Activated CD4-positive, alpha-beta T cell treated with anti-CD3 and anti-CD28 coated beads, Interleukin-2, amount 50 U/mL, for 48 hours (primary cell): ENCODE measurements around the gene MYF6.

Experiments
- DNase-seq, 2 experiments: peaks; one replicate each; pipeline ENCODE4 v3.0.0-alpha.2; 2020

Gene MYF6

DNA sequence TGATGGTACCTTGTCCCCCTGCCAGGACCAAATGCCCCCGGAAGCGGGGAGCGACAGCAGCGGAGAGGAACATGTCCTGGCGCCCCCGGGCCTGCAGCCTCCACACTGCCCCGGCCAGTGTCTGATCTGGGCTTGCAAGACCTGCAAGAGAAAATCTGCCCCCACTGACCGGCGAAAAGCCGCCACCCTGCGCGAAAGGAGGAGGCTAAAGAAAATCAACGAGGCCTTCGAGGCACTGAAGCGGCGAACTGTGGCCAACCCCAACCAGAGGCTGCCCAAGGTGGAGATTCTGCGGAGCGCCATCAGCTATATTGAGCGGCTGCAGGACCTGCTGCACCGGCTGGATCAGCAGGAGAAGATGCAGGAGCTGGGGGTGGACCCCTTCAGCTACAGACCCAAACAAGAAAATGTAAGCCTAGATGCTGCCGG is 410 bp downstream of the MYF6 start:
- DNase-seq, result no peak

DNA sequence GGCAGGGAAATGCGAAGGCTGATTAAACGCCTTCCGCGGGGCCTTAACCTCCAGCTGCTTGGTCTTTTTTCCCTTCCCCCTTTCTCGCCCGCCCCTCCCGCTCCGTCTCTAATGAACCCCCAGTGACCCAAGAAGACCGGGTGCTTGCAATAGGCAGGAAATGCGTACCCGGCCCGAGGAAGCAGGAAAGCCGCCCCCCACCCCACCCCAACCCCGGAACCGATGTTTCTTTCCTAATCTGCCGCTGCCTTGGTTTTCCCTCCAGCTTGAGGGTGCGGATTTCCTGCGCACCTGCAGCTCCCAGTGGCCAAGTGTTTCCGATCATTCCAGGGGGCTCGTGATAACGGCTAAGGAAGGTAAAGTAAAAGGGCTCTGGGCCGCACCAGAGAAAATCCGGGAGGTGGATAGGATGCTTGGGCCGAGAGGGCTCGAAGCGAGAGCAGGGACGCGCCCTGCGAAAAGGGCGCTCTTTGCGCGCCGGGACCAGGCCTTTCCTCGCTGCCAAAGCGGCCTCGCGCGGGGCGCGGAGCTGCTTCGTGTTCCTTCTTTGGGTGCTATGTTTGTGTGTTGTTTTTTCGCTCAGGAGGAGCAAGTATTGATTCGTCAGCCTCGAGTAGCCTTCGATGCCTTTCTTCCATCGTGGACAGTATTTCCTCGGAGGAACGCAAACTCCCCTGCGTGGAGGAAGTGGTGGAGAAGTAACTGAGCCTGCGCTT is 983 bp downstream of the MYF6 start:
- no peak for DNase-seq

DNA sequence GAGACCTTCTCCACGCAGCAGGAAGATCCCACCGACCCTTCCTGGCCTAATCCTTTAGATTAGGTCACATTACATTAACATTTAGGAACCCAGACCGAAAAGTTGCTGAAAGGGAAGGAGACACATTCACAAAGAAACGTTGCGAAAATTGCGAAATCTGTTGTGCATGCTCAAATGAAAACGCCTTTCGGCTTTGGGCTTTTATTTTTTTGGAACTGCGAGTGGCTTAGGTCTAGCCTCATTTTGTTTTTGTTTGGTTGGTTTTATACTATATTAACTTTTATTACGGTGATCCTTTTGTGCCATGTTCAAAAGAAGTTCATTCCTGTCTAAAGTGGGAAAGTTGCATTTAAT is 1.5 kb downstream of the MYF6 start:
- DNase-seq, result no peak

GRCh38 chr12:80709811-80710726 is 2.6 kb downstream of the MYF6 start:
- DNase-seq, result no peak

DNA sequence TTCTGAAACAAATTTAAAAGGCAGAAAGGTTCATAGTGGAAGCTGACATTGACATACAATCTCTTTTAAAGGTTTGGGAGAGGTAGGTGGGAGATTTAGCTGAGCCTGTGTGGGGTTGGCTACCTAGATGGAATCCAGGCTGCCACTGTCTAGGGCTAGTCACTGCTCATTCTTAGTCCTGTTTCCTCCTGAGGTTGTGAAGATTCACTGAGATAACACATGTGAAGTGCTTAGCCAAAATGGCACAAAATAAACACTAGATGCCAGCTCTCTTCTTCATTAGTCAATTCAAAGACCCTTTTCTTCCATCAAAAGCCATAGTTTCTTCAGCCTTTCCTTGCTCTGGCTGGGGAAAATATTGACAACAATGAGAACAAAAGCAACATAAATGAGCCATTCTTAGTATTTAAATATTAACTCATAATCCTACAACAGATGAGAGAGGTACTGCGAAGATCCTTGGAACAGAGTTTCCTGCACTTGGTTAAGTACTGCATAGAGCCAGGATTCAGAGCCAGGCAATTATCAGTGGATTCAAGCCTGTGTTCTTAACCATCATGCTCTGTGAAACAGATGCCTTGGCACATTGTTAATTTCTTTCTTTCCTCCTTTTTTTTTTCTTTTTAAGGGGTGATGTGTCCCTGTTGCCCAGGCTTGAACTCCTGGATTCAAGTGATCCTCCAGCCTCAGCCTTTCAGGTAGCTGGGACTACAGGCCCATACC is 3.5 kb downstream of the MYF6 start:
- DNase-seq, result no peak

GRCh38 chr12:80711866-80712265 is 4.4 kb downstream of the MYF6 start:
- no peak for DNase-seq

GRCh38 chr12:80712866-80713265 is 5.4 kb downstream of the MYF6 start:
- no peak for DNase-seq

DNA sequence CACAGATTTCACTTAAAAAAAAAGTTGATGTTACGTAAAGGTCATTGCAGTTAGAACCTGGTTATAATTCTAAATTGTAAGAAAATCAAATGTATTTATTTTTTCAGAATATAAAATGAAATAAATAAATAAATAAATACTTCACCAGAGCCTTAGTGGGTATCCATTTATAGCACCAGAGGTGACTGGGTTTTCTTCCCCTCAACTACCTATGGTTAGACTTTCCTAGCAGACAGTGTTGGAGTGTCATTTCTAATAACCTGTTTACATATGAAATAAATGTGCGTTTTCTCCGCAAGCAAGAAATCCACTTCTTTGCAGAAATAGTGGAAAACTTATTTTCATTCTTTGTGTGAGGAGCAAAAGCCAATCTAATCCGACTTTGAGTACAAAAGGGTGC is 6.0 kb downstream of the MYF6 start:
- no peak for DNase-seq

- DNase-seq, result no peak
Observed at GRCh38 chr12:80714055-80714454, 6.6 kb downstream of the MYF6 start.

GRCh38 chr12:80714846-80715245 is 7.4 kb downstream of the MYF6 start:
- no peak for DNase-seq

DNA sequence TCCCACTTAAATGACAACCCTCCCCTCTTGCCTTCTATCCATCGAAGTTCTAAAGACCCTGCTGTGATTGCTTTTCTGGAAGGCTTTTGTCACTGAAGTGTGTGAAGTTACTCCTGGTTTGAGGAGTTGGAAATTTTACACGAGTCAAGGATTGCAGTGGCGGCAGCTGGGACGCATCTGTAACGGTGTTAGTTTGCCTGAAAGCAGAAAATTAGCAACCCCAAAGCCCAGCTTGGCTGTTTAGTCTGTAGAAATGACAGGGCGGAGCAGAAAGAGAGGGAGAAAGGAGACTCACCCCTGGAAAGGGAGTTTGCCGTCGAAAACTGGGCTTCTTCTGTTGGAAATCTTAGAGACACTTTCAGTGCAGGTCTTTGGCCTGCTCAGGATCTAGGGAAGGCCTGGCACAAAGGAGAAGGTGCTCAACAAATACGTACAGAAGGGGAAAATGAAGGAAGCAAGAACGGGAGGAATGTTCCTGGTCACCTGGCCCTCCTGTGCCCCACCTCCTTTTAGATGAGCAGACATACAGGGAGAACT is 8.3 kb downstream of the MYF6 start:
- DNase-seq, result no peak

DNA sequence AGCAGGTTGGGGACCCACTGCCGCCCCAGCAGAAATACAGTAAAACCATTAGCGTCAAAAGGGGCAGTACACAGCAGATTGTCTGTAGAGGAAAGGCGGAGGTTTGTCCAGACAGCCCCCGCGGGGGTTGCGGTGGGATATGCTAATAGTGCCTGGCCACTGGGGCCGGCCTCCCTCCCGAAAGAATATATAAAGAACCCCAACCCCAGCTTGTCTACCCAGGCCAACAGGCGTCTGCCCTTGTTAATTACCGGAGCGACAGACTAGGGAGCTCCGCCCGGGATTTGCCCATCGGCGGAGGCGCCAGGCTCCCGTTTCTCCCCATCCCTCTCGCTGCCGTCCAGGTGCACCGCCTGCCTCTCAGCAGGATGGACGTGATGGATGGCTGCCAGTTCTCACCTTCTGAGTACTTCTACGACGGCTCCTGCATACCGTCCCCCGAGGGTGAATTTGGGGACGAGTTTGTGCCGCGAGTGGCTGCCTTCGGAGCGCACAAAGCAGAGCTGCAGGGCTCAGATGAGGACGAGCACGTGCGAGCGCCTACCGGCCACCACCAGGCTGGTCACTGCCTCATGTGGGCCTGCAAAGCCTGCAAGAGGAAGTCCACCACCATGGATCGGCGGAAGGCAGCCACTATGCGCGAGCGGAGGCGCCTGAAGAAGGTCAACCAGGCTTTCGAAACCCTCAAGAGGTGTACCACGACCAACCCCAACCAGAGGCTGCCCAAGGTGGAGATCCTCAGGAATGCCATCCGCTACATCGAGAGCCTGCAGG is 9.4 kb downstream of the MYF6 start, which contains the start of gene MYF5:
TSS of gene MYF5 (plus strand) at position 217 of the 774 bp plus-strand sequence. CDS start at position 369, 152 bp downstream.
- no peak for DNase-seq

DNA sequence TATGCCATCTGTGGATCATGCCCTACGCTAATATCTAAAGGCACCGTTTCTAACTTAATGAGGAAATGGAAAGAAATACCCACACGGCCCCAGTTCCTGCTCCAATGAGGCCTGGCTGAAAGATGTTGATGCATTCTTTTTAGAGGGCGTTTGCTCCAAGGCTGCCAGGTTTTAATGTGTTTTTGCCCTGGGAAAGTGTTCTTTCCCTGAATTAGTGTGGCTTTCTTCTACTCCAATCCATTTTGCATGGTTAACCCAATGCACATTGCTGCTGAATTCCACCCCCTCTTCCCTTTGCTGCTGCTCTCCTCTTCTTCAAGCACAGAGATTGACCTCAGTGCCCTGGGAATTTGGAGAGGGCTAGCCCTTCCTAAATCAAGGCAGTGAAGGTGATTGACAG is 10.4 kb downstream of the MYF6 start:
- DNase-seq, result no peak

DNA sequence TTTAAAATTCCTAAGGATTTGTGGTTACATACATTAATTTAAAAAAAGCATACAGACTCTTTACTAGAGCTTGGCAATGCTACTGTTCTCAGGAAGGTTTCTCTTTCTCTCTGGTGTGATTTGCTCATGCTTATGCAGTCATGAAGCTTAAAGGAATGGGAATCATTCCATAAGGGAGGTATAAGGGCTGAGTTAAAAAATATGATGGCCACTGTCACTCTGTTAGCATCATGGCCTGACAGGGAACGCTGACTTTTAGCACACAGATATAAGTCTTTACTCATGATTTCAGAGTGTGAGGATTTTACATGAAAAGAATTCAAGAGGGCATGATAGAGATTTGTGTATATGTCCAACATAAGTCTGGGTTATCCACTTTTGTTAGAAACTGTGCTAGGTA is 13.1 kb downstream of the MYF6 start:
- DNase-seq, result no peak

GRCh38 chr12:80721326-80721725 is 13.9 kb downstream of the MYF6 start:
- DNase-seq, result no peak

DNA sequence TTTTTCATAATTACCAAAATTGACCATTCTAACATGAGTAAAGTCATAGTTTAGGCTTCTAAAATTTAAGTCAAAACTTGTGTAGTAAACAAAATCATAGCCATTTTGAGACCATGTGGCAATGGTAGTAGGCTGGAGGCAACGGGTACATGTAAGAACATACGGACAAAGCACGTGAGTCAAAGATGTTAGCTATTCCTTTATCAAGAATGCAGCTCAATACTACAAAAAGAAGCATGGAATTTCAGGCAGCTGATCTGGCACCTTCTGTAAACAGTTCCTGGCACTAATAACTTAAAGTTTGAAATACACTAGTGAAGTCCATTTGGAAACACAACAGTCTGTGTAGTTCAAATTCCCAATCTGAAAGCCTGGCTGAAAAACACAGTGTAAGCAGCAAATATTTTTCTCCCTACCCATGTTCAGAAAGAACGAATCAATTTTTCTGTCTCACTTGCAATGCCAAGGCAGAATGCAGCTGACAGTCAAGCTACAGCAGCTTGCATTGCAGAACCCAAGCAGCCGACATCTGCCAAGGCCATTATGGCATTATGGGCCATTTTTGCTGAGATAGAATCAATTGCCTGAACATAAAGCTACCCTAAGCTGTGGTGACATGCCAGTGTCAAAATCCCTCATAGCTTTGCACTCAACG is 38.5 kb downstream of the MYF6 start:
- DNase-seq, result no peak

DNA sequence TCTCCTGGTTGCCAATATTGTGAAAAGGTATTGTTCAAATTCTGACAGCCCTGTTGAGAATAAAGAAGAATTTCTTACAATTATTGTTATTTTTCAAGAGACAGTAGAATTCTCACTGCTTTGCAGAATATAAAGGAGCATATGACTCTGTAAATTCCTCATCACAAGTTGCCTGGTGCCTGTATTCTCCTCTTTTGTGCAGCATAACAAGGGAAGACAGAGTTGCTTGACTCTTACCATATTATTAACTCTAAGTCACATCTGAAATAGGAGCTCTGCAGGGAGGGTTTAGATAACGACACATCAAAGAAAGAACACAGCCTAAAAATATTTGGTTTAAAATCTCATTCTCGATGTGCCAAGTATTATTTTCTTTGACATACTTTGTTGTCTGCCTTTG is 40.4 kb downstream of the MYF6 start:
- DNase-seq, result no peak

GRCh38 chr12:80749456-80749855 is 42.0 kb downstream of the MYF6 start:
- DNase-seq, result no peak

- DNase-seq, result no peak
Observed at GRCh38 chr12:80752464-80752863, 45.0 kb downstream of the MYF6 start.

DNA sequence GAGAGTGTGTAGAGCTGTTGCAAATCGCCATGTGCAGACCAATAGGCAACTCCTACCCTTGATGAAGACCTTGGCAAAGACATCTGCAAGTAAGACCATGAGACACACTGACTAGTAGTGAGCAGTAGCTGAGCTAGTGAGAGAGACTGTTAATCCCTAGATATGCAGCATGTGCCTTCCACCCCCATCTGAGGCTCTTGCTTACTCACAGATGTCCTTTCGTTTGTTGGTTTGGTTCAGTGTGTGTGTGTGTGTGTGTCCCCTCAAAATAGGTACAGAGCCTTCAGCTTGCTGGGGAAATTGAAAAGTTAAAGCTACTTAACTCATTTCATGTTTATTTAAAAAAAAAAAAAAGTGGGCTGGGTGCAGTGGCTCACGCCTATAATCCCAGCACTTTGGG is 46.8 kb downstream of the MYF6 start:
- no peak for DNase-seq

DNA sequence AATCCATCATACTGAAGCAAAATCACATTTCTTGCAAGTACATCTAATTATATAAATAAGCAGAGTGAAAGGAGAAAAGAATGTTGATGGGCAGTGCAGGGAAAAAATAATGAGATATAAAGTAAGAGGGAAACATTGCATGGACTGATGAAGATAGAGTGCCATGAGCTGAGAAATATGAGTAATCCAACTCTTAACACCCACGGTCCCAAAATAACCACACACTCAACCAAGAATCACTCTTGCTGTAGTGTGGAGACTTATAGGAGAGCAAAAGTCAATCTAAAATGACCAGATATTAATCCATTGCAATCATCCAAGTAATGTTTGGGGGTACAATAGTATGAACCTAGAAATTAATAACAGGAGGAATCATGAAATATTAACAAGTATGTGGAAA is 49.4 kb downstream of the MYF6 start:
- DNase-seq, result no peak
